ENCODE data around the gene CSNK1G2. TPM values are rescaled to one million over a fixed set of nuclear protein-coding genes. Genes with fewer than 3 reads are reported as not detected.

CSNK1G2 gene
- total RNA-seq, 1 experiment from 2014 or later = 186 TPM

- DNase-seq = no peak
- peaks cover 2% of the 10 kb centered on the region for H3K36me3 ChIP-seq (replicated peaks; ENCODE audit: control insufficient read depth, insufficient read depth, low read length)
- no peaks in the 10 kb centered on the region for H3K27me3 ChIP-seq (ENCODE audit: control insufficient read depth, insufficient read depth, low read length)
- H3K4me3 ChIP-seq (ENCODE audit: insufficient read depth, low read depth, low read length) = no peak overlapping the region
Observed at GRCh38 chr19:1911995-1912394, 29.0 kb upstream of the CSNK1G2 start.

- Histone ChIP-seq H3K27me3 (ENCODE audit: control insufficient read depth, insufficient read depth, low read length) (no peaks in the 10 kb centered on the region), H3K4me3 (ENCODE audit: insufficient read depth, low read depth, low read length) (no peak overlapping the region), H3K36me3 (replicated peaks; ENCODE audit: control insufficient read depth, insufficient read depth, low read length) (peaks cover 2% of the 10 kb centered on the region)
- DNase-seq = peak; percentile 32
Observed at GRCh38 chr19:1912760-1913505, 28.0 kb upstream of the CSNK1G2 start.

- Histone ChIP-seq H3K36me3 (replicated peaks; ENCODE audit: control insufficient read depth, insufficient read depth, low read length) (peaks cover 3% of the 10 kb centered on the region), H3K27me3 (ENCODE audit: control insufficient read depth, insufficient read depth, low read length) (no peaks in the 10 kb centered on the region)
Observed at GRCh38 chr19:1913781-1914577, 27.0 kb upstream of the CSNK1G2 start.

GRCh38 chr19:1914826-1915341 is 26.1 kb upstream of the CSNK1G2 start:
- Histone ChIP-seq H3K27me3 (ENCODE audit: control insufficient read depth, insufficient read depth, low read length) (no peaks in the 10 kb centered on the region), H3K36me3 (replicated peaks; ENCODE audit: control insufficient read depth, insufficient read depth, low read length) (peaks cover 6% of the 10 kb centered on the region), H3K4me3 (ENCODE audit: insufficient read depth, low read depth, low read length) (no peak overlapping the region)
- DNase-seq = no peak

More at GRCh38 chr19:1913781-1914577, 27.0 kb upstream of the CSNK1G2 start:
- no peak overlapping the region for H3K4me3 ChIP-seq (ENCODE audit: insufficient read depth, low read depth, low read length)
- DNase-seq = peak; percentile 35

- DNase-seq = no peak
- Histone ChIP-seq H3K4me3 (ENCODE audit: insufficient read depth, low read depth, low read length) (no peak overlapping the region), H3K36me3 (replicated peaks; ENCODE audit: control insufficient read depth, insufficient read depth, low read length) (peaks cover 6% of the 10 kb centered on the region), H3K27me3 (ENCODE audit: control insufficient read depth, insufficient read depth, low read length) (no peaks in the 10 kb centered on the region)
Observed at GRCh38 chr19:1917146-1917545, 23.8 kb upstream of the CSNK1G2 start.

GRCh38 chr19:1917926-1918325 is 23.0 kb upstream of the CSNK1G2 start:
- no peak overlapping the region for H3K4me3 ChIP-seq (ENCODE audit: insufficient read depth, low read depth, low read length)
- H3K27me3 ChIP-seq (ENCODE audit: control insufficient read depth, insufficient read depth, low read length) = no peaks in the 10 kb centered on the region
- peak; percentile 30 for DNase-seq
- H3K36me3 ChIP-seq (replicated peaks; ENCODE audit: control insufficient read depth, insufficient read depth, low read length) = peaks cover 9% of the 10 kb centered on the region

- DNase-seq = no peak
- H3K36me3 ChIP-seq (replicated peaks; ENCODE audit: control insufficient read depth, insufficient read depth, low read length) = peaks cover 8% of the 10 kb centered on the region
- H3K4me3 ChIP-seq (ENCODE audit: insufficient read depth, low read depth, low read length) = no peak overlapping the region
- H3K27me3 ChIP-seq (ENCODE audit: control insufficient read depth, insufficient read depth, low read length) = no peaks in the 10 kb centered on the region
Observed at GRCh38 chr19:1918975-1919374, 22.0 kb upstream of the CSNK1G2 start.

GRCh38 chr19:1920644-1921043 is 20.3 kb upstream of the CSNK1G2 start:
- no peak for DNase-seq
- Histone ChIP-seq H3K36me3 (replicated peaks; ENCODE audit: control insufficient read depth, insufficient read depth, low read length) (peaks cover 10% of the 10 kb centered on the region), H3K27me3 (ENCODE audit: control insufficient read depth, insufficient read depth, low read length) (no peaks in the 10 kb centered on the region), H3K4me3 (ENCODE audit: insufficient read depth, low read depth, low read length) (no peak overlapping the region)

- Histone ChIP-seq H3K27me3 (ENCODE audit: control insufficient read depth, insufficient read depth, low read length) (no peaks in the 10 kb centered on the region), H3K4me3 (ENCODE audit: insufficient read depth, low read depth, low read length) (no peak overlapping the region), H3K36me3 (replicated peaks; ENCODE audit: control insufficient read depth, insufficient read depth, low read length) (peaks cover 10% of the 10 kb centered on the region)
- no peak for DNase-seq
Observed at GRCh38 chr19:1921326-1921725, 19.6 kb upstream of the CSNK1G2 start.

GRCh38 chr19:1921825-1922224 is 19.1 kb upstream of the CSNK1G2 start:
- DNase-seq = no peak
- H3K36me3 ChIP-seq (replicated peaks; ENCODE audit: control insufficient read depth, insufficient read depth, low read length) = peaks cover 10% of the 10 kb centered on the region
- H3K27me3 ChIP-seq (ENCODE audit: control insufficient read depth, insufficient read depth, low read length) = no peaks in the 10 kb centered on the region
- no peak overlapping the region for H3K4me3 ChIP-seq (ENCODE audit: insufficient read depth, low read depth, low read length)

- no peak overlapping the region for H3K4me3 ChIP-seq (ENCODE audit: insufficient read depth, low read depth, low read length)
- H3K27me3 ChIP-seq (ENCODE audit: control insufficient read depth, insufficient read depth, low read length) = no peaks in the 10 kb centered on the region
- DNase-seq = no peak
- peaks cover 10% of the 10 kb centered on the region for H3K36me3 ChIP-seq (replicated peaks; ENCODE audit: control insufficient read depth, insufficient read depth, low read length)
Observed at GRCh38 chr19:1922803-1923202, 18.2 kb upstream of the CSNK1G2 start.

GRCh38 chr19:1923319-1923718 is 17.7 kb upstream of the CSNK1G2 start:
- DNase-seq = no peak
- Histone ChIP-seq H3K27me3 (ENCODE audit: control insufficient read depth, insufficient read depth, low read length) (no peaks in the 10 kb centered on the region), H3K4me3 (ENCODE audit: insufficient read depth, low read depth, low read length) (no peak overlapping the region), H3K36me3 (replicated peaks; ENCODE audit: control insufficient read depth, insufficient read depth, low read length) (peaks cover 8% of the 10 kb centered on the region)

GRCh38 chr19:1924320-1924961 is 16.5 kb upstream of the CSNK1G2 start:
- no peak for DNase-seq
- no peaks in the 10 kb centered on the region; the same call in 1 of the 2 replicates for H3K27me3 ChIP-seq (ENCODE audit: control insufficient read depth, insufficient read depth, low read length)
- H3K4me3 ChIP-seq (ENCODE audit: insufficient read depth, low read depth, low read length) = no peak overlapping the region
- peaks cover 6% of the 10 kb centered on the region for H3K36me3 ChIP-seq (replicated peaks; ENCODE audit: control insufficient read depth, insufficient read depth, low read length)

- H3K27me3 ChIP-seq (ENCODE audit: control insufficient read depth, insufficient read depth, low read length) = no peaks in the 10 kb centered on the region; the same call in 1 of the 2 replicates
- peaks cover 6% of the 10 kb centered on the region for H3K36me3 ChIP-seq (replicated peaks; ENCODE audit: control insufficient read depth, insufficient read depth, low read length)
- DNase-seq = no peak
- H3K4me3 ChIP-seq (ENCODE audit: insufficient read depth, low read depth, low read length) = no peak overlapping the region
Observed at GRCh38 chr19:1925544-1925943, 15.4 kb upstream of the CSNK1G2 start.

All from H7 (cell line).